ENCODE measurements around the gene B9D2.
A peak's percentile ranks its signal among the peaks of the same experiment; 100 is the strongest.

GRCh38 chr19:41328157-41328841 lies 35.6 kb downstream of the B9D2 start:
- TF ChIP-seq CHD1 (IDR thresholded peaks at IDR 0.05; ENCODE audit: low read depth, low read length) = no peak
- TF ChIP-seq, protein P1, sequence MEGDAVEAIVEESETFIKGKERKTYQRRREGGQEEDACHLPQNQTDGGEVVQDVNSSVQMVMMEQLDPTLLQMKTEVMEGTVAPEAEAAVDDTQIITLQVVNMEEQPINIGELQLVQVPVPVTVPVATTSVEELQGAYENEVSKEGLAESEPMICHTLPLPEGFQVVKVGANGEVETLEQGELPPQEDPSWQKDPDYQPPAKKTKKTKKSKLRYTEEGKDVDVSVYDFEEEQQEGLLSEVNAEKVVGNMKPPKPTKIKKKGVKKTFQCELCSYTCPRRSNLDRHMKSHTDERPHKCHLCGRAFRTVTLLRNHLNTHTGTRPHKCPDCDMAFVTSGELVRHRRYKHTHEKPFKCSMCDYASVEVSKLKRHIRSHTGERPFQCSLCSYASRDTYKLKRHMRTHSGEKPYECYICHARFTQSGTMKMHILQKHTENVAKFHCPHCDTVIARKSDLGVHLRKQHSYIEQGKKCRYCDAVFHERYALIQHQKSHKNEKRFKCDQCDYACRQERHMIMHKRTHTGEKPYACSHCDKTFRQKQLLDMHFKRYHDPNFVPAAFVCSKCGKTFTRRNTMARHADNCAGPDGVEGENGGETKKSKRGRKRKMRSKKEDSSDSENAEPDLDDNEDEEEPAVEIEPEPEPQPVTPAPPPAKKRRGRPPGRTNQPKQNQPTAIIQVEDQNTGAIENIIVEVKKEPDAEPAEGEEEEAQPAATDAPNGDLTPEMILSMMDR (conservative IDR thresholded peaks at IDR 0.05; ENCODE audit: low read depth, low read length) = no peak
- TF ChIP-seq RFX5 (IDR thresholded peaks at IDR 0.05; ENCODE audit: low read depth, low read length) = no peak
- TF ChIP-seq, protein P2, sequence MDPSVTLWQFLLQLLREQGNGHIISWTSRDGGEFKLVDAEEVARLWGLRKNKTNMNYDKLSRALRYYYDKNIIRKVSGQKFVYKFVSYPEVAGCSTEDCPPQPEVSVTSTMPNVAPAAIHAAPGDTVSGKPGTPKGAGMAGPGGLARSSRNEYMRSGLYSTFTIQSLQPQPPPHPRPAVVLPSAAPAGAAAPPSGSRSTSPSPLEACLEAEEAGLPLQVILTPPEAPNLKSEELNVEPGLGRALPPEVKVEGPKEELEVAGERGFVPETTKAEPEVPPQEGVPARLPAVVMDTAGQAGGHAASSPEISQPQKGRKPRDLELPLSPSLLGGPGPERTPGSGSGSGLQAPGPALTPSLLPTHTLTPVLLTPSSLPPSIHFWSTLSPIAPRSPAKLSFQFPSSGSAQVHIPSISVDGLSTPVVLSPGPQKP (IDR thresholded peaks at IDR 0.05; ENCODE audit: borderline replicate concordance, low read depth, low read length) = no peak
- TF ChIP-seq POLR2A (IDR thresholded peaks at IDR 0.05; ENCODE audit: low read depth, low read length) = 0 out of 2 replicates have a peak, but pooled peaks have one; percentile 13
- TF ChIP-seq MAZ (IDR thresholded peaks at IDR 0.05; ENCODE audit: borderline replicate concordance, low read depth, low read length) = no peak
- TF ChIP-seq, protein P3, sequence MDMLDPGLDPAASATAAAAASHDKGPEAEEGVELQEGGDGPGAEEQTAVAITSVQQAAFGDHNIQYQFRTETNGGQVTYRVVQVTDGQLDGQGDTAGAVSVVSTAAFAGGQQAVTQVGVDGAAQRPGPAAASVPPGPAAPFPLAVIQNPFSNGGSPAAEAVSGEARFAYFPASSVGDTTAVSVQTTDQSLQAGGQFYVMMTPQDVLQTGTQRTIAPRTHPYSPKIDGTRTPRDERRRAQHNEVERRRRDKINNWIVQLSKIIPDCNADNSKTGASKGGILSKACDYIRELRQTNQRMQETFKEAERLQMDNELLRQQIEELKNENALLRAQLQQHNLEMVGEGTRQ (IDR thresholded peaks at IDR 0.05; ENCODE audit: low read depth, low read length) = no peak

Measured in IMR-90 (cell line).